Panc1 (cell line): Measurements from ENCODE around the gene HCRT. TPM values are rescaled to one million over a fixed set of nuclear protein-coding genes. Genes with fewer than 3 reads are reported as not detected.
"Not testable (repeated sequence)": the region's sequence is repeated elsewhere in the genome, so short reads cannot be mapped to it uniquely, and the experiment has no call there.

ENCODE experiments used
- ATAC-seq: fragments of 200-7000 bp; cut with Tn5 transposase; 2 replicates; pipeline ENCODE4 v1.9.1; 2020; ENCODE audit warnings: mild to moderate bottlenecking, moderate library complexity
- BruUV-seq: library from RNA; stranded (reverse); fragments of 400-500 nt; replicated peaks from 2 replicates; lab custom pipeline; 2021; lab: Mats Ljungman, UMichigan
- CTCF ChIA-PET: fragments of 300-600 bp; sonication (Branson Sonifier 250); formaldehyde crosslinking; loops from one replicate; lab custom pipeline; 2022; ENCODE audit warnings: antibody characterized with exemption; lab: Charles Lee
- POLR2A ChIA-PET: fragments of 300-600 bp; sonication (Branson Sonifier 250); formaldehyde crosslinking; loops from one replicate; lab custom pipeline; 2022; ENCODE audit warnings: antibody characterized with exemption; lab: Charles Lee
- DNase-seq: peaks from one replicate; pipeline ENCODE4 v3.0.0-alpha.2; 2010; ENCODE audit warnings: low read depth, low spot score
- H3K27ac ChIP-seq: 2 replicates; pipeline ENCODE4 v1.5.1; 2011; ENCODE audit warnings: mild to moderate bottlenecking, low read length, inconsistent platforms
- H3K27me3 ChIP-seq: fragments of 200-500 bp; sonication (Bioruptor generic); 2 replicates; pipeline ENCODE4 v1.6.0; 2014; ENCODE audit warnings: low read length, inconsistent platforms; ENCODE audit not compliant: control insufficient read depth, insufficient read depth
- H3K36me3 ChIP-seq: fragments of 200-500 bp; sonication (Bioruptor generic); 2 replicates; pipeline ENCODE4 v1.5.1; 2014; ENCODE audit warnings: inconsistent platforms, mild to moderate bottlenecking, low read length, moderate library complexity; ENCODE audit not compliant: control insufficient read depth, insufficient read depth
- H3K4me1 ChIP-seq: 2 replicates; pipeline ENCODE4 v1.5.1; 2011; ENCODE audit warnings: inconsistent platforms, mild to moderate bottlenecking, low read length, moderate library complexity; ENCODE audit not compliant: control insufficient read depth, insufficient read depth
- H3K4me3 ChIP-seq, 2 experiments: 2 replicates each; pipeline ENCODE4 v1.5.1; 2011 to 2012; ENCODE audit warnings: low read depth in 2 of 2, low read length in 2 of 2, mild to moderate bottlenecking in 2 of 2, inconsistent platforms in 1 of 2, moderate library complexity in 1 of 2
- H3K9me3 ChIP-seq: fragments of 200-500 bp; sonication (Bioruptor generic); 2 replicates; pipeline ENCODE4 v1.5.1; 2014; ENCODE audit warnings: low read depth, mild to moderate bottlenecking, inconsistent platforms, low read length, moderate library complexity; ENCODE audit not compliant: control insufficient read depth, insufficient read depth
- CTCF ChIP-seq: fragments of 450-650 bp; IDR thresholded peaks from 2 replicates; pipeline ENCODE4 v1.5.1; 2017; ENCODE audit warnings: mild to moderate bottlenecking
- POLR2AphosphoS5 ChIP-seq: IDR thresholded peaks from 2 replicates; pipeline ENCODE4 v1.6.1; 2012; ENCODE audit warnings: mild to moderate bottlenecking, low read depth, low read length, moderate library complexity
- REST ChIP-seq, 2 experiments: IDR thresholded peaks; 2 replicates each; pipeline ENCODE4 v1.6.1; 2011 to 2012; ENCODE audit warnings: low read depth in 2 of 2, control low read depth in 1 of 2, low read length in 1 of 2, mild to moderate bottlenecking in 1 of 2, moderate library complexity in 1 of 2; ENCODE audit not compliant: insufficient read depth in 1 of 2
- SIN3A ChIP-seq: IDR thresholded peaks from 2 replicates; pipeline ENCODE4 v1.6.1; 2012; ENCODE audit warnings: low read depth, mild to moderate bottlenecking, low read length, moderate library complexity, borderline replicate concordance; ENCODE audit not compliant: insufficient read depth
- TCF7L2 ChIP-seq: IDR thresholded peaks from 2 replicates; pipeline ENCODE4 v1.6.1; 2011; ENCODE audit warnings: mild to moderate bottlenecking, low read depth, low read length, inconsistent platforms
- in situ Hi-C: cut with HindIII; loops from 2 replicates; pipeline ENCODE4 v1.10.0; 2016; ENCODE audit warnings: low sequenced_read_pairs, low pct_unique_long_range_greater_than_20kb
- intact Hi-C: fragments of 100-400 bp; cut with micrococcal nuclease; formaldehyde crosslinking; loops from one replicate; pipeline ENCODE4 v1.10.0; 2022; ENCODE audit not compliant: unreplicated experiment
- total RNA-seq: library from RNA; stranded (reverse); gene quantifications from one replicate; pipeline ENCODE4 v1.2.1, GENCODE V29; 2021; ENCODE audit not compliant: unreplicated experiment

Gene HCRT
- total RNA-seq, 1 experiment from 2014 or later, result not detected

GRCh38 chr17:42210046-42210445 lies 24.8 kb upstream of the HCRT start:
- Histone ChIP-seq H3K27ac (no peak overlapping the region), H3K4me3 (no peak overlapping the region), H3K9me3 (no peaks in the 10 kb centered on the region), H3K4me1 (peaks cover 3% of the 10 kb centered on the region; the same call in 1 of the 2 replicates), H3K36me3 (peaks cover 9% of the 10 kb centered on the region), H3K27me3 (no peaks in the 10 kb centered on the region)
- POLR2A ChIA-PET, result no interaction called here
- in situ Hi-C loops (no loop called here), intact Hi-C loops (no loop called here)
- DNase-seq, result no peak
- BruUV-seq, result no TSS peak
- CTCF ChIA-PET, result no interaction called here
- no peak for ATAC-seq
- TF ChIP-seq SIN3A, result no peak
- TF ChIP-seq POLR2AphosphoS5, result no peak
- no peak for TF ChIP-seq CTCF
- no peak for TF ChIP-seq TCF7L2
- no peak for TF ChIP-seq REST (IDR thresholded peaks at IDR 0.05; ENCODE audit: insufficient read depth in 1 of 2, low read depth in 2 of 2, low read length in 1 of 2)

- H3K4me1 ChIP-seq, intact Hi-C loops, H3K4me3 ChIP-seq, POLR2A ChIA-PET, DNase-seq, ATAC-seq, CTCF ChIA-PET, H3K27ac ChIP-seq, BruUV-seq, in situ Hi-C loops, H3K27me3 ChIP-seq, H3K9me3 ChIP-seq: not testable (repeated sequence)
- peaks cover 12% of the 10 kb centered on the region for H3K36me3 ChIP-seq
Observed at GRCh38 chr17:42206153-42206612, 20.9 kb upstream of the HCRT start.

- Histone ChIP-seq H3K36me3 (peaks cover 7% of the 10 kb centered on the region; the same call in 1 of the 2 replicates), H3K27ac (no peak overlapping the region), H3K27me3 (no peaks in the 10 kb centered on the region), H3K4me3 (no peak overlapping the region), H3K9me3 (no peaks in the 10 kb centered on the region), H3K4me1 (no peaks in the 10 kb centered on the region; the same call in 1 of the 2 replicates)
- CTCF ChIA-PET, result no interaction called here
- in situ Hi-C loops, result no loop called here
- TF ChIP-seq SIN3A, result no peak
- no peak for TF ChIP-seq POLR2AphosphoS5
- TF ChIP-seq TCF7L2, result no peak
- TF ChIP-seq CTCF, result no peak
- no peak for TF ChIP-seq REST (IDR thresholded peaks at IDR 0.05; ENCODE audit: insufficient read depth in 1 of 2, low read depth in 2 of 2, low read length in 1 of 2)
- BruUV-seq, result no TSS peak
- ATAC-seq (no peak), DNase-seq (no peak)
- POLR2A ChIA-PET, result no interaction called here
- intact Hi-C loops, result no loop called here
Observed at GRCh38 chr17:42203354-42203753, 18.1 kb upstream of the HCRT start.
